ENCODE data around the gene OCA2. TPM values are rescaled to one million over a fixed set of nuclear protein-coding genes. Genes with fewer than 3 reads are reported as not detected.

OCA2 gene
- total and polyA plus RNA-seq, 2 of the 4 experiments (the other 2 are of a cell fraction) = under 0.01 to 0.03 TPM

GRCh38 chr15:27722102-27722501, 377.0 kb downstream of the OCA2 start:
- CTCF ChIA-PET = no interaction called here
- Histone ChIP-seq H3K4me1 (ENCODE audit: control insufficient read depth, insufficient read depth, low read length) (no peaks in the 10 kb centered on the region), H3K56ac (ENCODE audit: extremely low read depth, insufficient read depth, low read length) (no peak overlapping the region), H3K9ac (ENCODE audit: low read depth, low read length) (no peak overlapping the region), H3K4ac (ENCODE audit: low read depth, low read length) (no peak overlapping the region), H4K91ac (ENCODE audit: insufficient read depth, low read depth, low read length) (no peak overlapping the region), H2AK9ac (replicated peaks; ENCODE audit: low read depth, low read length, poor library complexity) (no peak overlapping the region), H2BK5ac (ENCODE audit: low read depth, low read length, poor library complexity, severe bottlenecking) (no peak overlapping the region), H3K4me2 (ENCODE audit: low read depth, low read length) (no peak overlapping the region), H3K14ac (replicated peaks; ENCODE audit: low read depth, low read length) (no peak overlapping the region), H2BK20ac (ENCODE audit: low read depth, low read length) (no peak overlapping the region), H3K27ac (ENCODE audit: insufficient read depth, low read length) (no peak overlapping the region), H2AFZ (replicated peaks; ENCODE audit: low read length, poor library complexity) (no peak overlapping the region), H2AK5ac (ENCODE audit: low read depth, low read length) (no peak overlapping the region), H3K23ac (ENCODE audit: low read depth, low read length) (no peak overlapping the region), H3K4me3 (ENCODE audit: insufficient read depth, low read depth, low read length) (no peak overlapping the region), H3K27me3 (ENCODE audit: control insufficient read depth, insufficient read depth, low read length) (no peaks in the 10 kb centered on the region), H2BK15ac (ENCODE audit: low read depth, low read length) (no peak overlapping the region), H4K5ac (ENCODE audit: low read depth, low read length) (no peak overlapping the region), H3K36me3 (ENCODE audit: control insufficient read depth, insufficient read depth, low read length) (no peaks in the 10 kb centered on the region), H2BK120ac (ENCODE audit: low read depth, low read length) (no peak overlapping the region), H4K20me1 (ENCODE audit: insufficient read depth, low read length) (no peaks in the 10 kb centered on the region), H4K8ac (ENCODE audit: low read depth in 2 of 2, low read length in 2 of 2) (no peak overlapping the region), H3K9me1 (ENCODE audit: insufficient read depth, low read length) (no peaks in the 10 kb centered on the region), H3K79me1 (ENCODE audit: low read depth in 1 of 2, low read length in 2 of 2) (no peaks in the 10 kb centered on the region), H3K9me3 (ENCODE audit: control insufficient read depth, insufficient read depth, low read length) (peaks cover 22% of the 10 kb centered on the region), H3K18ac (ENCODE audit: low read depth, low read length) (no peak overlapping the region)
- TF ChIP-seq NFE2L2 (IDR thresholded peaks at IDR 0.05; ENCODE audit: low read depth, low read length) = no peak
- no peak for TF ChIP-seq RCOR1 (IDR thresholded peaks at IDR 0.05; ENCODE audit: insufficient replicate concordance, low read length)
- TF ChIP-seq ELK1 (IDR thresholded peaks at IDR 0.05; ENCODE audit: borderline replicate concordance, low read depth, low read length) = no peak
- TF ChIP-seq CEBPB (IDR thresholded peaks at IDR 0.05; ENCODE audit: low read depth, low read length) = no peak
- TF ChIP-seq, protein P1, sequence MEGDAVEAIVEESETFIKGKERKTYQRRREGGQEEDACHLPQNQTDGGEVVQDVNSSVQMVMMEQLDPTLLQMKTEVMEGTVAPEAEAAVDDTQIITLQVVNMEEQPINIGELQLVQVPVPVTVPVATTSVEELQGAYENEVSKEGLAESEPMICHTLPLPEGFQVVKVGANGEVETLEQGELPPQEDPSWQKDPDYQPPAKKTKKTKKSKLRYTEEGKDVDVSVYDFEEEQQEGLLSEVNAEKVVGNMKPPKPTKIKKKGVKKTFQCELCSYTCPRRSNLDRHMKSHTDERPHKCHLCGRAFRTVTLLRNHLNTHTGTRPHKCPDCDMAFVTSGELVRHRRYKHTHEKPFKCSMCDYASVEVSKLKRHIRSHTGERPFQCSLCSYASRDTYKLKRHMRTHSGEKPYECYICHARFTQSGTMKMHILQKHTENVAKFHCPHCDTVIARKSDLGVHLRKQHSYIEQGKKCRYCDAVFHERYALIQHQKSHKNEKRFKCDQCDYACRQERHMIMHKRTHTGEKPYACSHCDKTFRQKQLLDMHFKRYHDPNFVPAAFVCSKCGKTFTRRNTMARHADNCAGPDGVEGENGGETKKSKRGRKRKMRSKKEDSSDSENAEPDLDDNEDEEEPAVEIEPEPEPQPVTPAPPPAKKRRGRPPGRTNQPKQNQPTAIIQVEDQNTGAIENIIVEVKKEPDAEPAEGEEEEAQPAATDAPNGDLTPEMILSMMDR (conservative IDR thresholded peaks at IDR 0.05; ENCODE audit: low read depth, low read length) = no peak
- TF ChIP-seq SMC3 (IDR thresholded peaks at IDR 0.05; ENCODE audit: low read depth, low read length) = no peak
- no peak for TF ChIP-seq POLR2A (IDR thresholded peaks at IDR 0.05; ENCODE audit: low read depth, low read length)
- TF ChIP-seq CHD1 (IDR thresholded peaks at IDR 0.05; ENCODE audit: low read depth, low read length) = no peak
- no peak for TF ChIP-seq BHLHE40 (IDR thresholded peaks at IDR 0.05; ENCODE audit: low read depth, low read length)
- TF ChIP-seq, protein P2, sequence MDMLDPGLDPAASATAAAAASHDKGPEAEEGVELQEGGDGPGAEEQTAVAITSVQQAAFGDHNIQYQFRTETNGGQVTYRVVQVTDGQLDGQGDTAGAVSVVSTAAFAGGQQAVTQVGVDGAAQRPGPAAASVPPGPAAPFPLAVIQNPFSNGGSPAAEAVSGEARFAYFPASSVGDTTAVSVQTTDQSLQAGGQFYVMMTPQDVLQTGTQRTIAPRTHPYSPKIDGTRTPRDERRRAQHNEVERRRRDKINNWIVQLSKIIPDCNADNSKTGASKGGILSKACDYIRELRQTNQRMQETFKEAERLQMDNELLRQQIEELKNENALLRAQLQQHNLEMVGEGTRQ (IDR thresholded peaks at IDR 0.05; ENCODE audit: low read depth, low read length) = no peak
- WGBS, 2 experiments (ENCODE audit: extremely low coverage in 2 of 2, insufficient read length in 1 of 2) = no CpG with 5 or more reads among the region's 9 CpGs
- ATAC-seq (ENCODE audit: low read depth) (no peak), DNase-seq (no peak)
- in situ Hi-C loops (cut with MboI; ENCODE audit: low sequenced_read_pairs) (no loop called here), intact Hi-C loops (cut with micrococcal nuclease) (no loop called here), dilution Hi-C loops (cut with HindIII; ENCODE audit: low sequenced_read_pairs, unreplicated experiment) (no loop called here)
- BruUV-seq (replicated peaks) = no TSS peak
- POLR2A ChIA-PET (ENCODE audit: unreplicated experiment) = no interaction called here

Measured in IMR-90 (cell line).